K562 (cell line): Measurements from ENCODE around the gene DYRK2. TPM values are rescaled to one million over a fixed set of nuclear protein-coding genes. Genes with fewer than 3 reads are reported as not detected.

Experiments
- ATAC-seq: fragments of 200-7000 bp; cut with Tn5 transposase; 3 replicates; pipeline ENCODE4 v1.9.1; 2020; ENCODE audit warnings: moderate library complexity
- BruUV-seq: library from RNA; stranded (reverse); fragments of 400-500 nt; replicated peaks from 2 replicates; lab custom pipeline; 2021; lab: Mats Ljungman, UMichigan
- CTCF ChIA-PET: fragments of 300-600 bp; formaldehyde crosslinking; extraction: SDS; loops from one replicate; lab custom pipeline; 2021; ENCODE audit warnings: low intra/inter-chr PET ratio; lab: Yijun Ruan, JAX
- POLR2A ChIA-PET: fragments of 300-600, 350-650 bp; sonication (Branson Sonifier 250); formaldehyde crosslinking; extraction: SDS; loops from one replicate; lab custom pipeline; 2021; ENCODE audit warnings: antibody characterized with exemption, inconsistent platforms; lab: Yijun Ruan, JAX
- DNase-seq, 4 experiments: peaks; one replicate each; pipeline versions ENCODE4 v3.0.0 to v3.0.0-alpha.2; 2011 to 2018; ENCODE audit warnings: low spot score in 3 of 4, mixed read lengths in 3 of 4; ENCODE audit errors: extremely low read depth in 1 of 4
- FAIRE-seq: peaks from 2 replicates; lab custom pipeline; 2011; peaks lifted over from hg19 to GRCh38; lab: Jason Lieb, UNC
- H2AFZ ChIP-seq: 2 replicates; pipeline ENCODE4 v1.6.0; 2011; ENCODE audit warnings: low read depth, low read length, control low read depth, inconsistent platforms
- H3K27ac ChIP-seq: fragments of 200-600 bp; 3 replicates; pipeline ENCODE4 v1.8.0; 2011; ENCODE audit warnings: low read depth, mild to moderate bottlenecking, control low read depth, inconsistent platforms, low read length, moderate library complexity, mixed read lengths; ENCODE audit errors: extremely low read depth
- H3K27me3 ChIP-seq, 2 experiments: fragments of 300-600 bp in 1 of 2; 2 replicates in 1 of 2; 3 replicates in 1 of 2; pipeline versions ENCODE4 v1.6.0 to v1.8.0; 2011; ENCODE audit warnings: inconsistent platforms in 2 of 2, low read length in 2 of 2, mild to moderate bottlenecking in 1 of 2, mixed read lengths in 1 of 2, moderate library complexity in 1 of 2; ENCODE audit not compliant: control insufficient read depth in 2 of 2, insufficient read depth in 2 of 2
- H3K36me3 ChIP-seq: fragments of 300-600 bp; 3 replicates; pipeline ENCODE4 v1.8.0; 2011; ENCODE audit warnings: mild to moderate bottlenecking, low read length, inconsistent platforms; ENCODE audit not compliant: control insufficient read depth, insufficient read depth
- H3K4me1 ChIP-seq, 2 experiments: fragments of 200-600 bp in 1 of 2; replicated peaks in 1 of 2; 2 replicates in 1 of 2; 3 replicates in 1 of 2; pipeline versions ENCODE4 v1.5.1 to v1.8.0; 2011; ENCODE audit warnings: inconsistent platforms in 2 of 2, low read length in 2 of 2, mild to moderate bottlenecking in 1 of 2, mixed read lengths in 1 of 2, moderate library complexity in 1 of 2; ENCODE audit not compliant: control insufficient read depth in 2 of 2, insufficient read depth in 2 of 2
- H3K4me2 ChIP-seq: 2 replicates; pipeline ENCODE4 v1.6.1; 2011; ENCODE audit warnings: low read length, control low read depth, inconsistent platforms, mixed read lengths; ENCODE audit not compliant: insufficient read depth
- H3K4me3 ChIP-seq: fragments of 200-600 bp; sonication (generic), shearing (Covaris generic); 2 replicates; pipeline ENCODE4 v1.5.1; 2016; ENCODE audit warnings: control low read depth, inconsistent platforms
- H3K79me2 ChIP-seq: fragments of 200-600 bp; 3 replicates; pipeline ENCODE4 v1.8.0; 2011; ENCODE audit warnings: low read length, inconsistent platforms; ENCODE audit not compliant: control insufficient read depth, insufficient read depth
- H3K9ac ChIP-seq, 2 experiments: 2 replicates each; pipeline versions ENCODE4 v1.6.0 to v1.6.1; 2011; ENCODE audit warnings: low read depth in 2 of 2, low read length in 2 of 2, control low read depth in 1 of 2, inconsistent platforms in 1 of 2, mild to moderate bottlenecking in 1 of 2, mixed read lengths in 1 of 2; ENCODE audit not compliant: insufficient read depth in 1 of 2
- H3K9me1 ChIP-seq: one replicate; pipeline ENCODE4 v1.6.0; 2011; ENCODE audit warnings: inconsistent platforms, mild to moderate bottlenecking, low read length, moderate library complexity; ENCODE audit not compliant: control insufficient read depth, insufficient read depth
- H3K9me3 ChIP-seq: replicated peaks from 2 replicates; pipeline ENCODE4 v1.5.1; 2011; ENCODE audit warnings: low read depth, low read length, inconsistent platforms; ENCODE audit not compliant: control insufficient read depth, insufficient read depth
- H4K20me1 ChIP-seq: replicated peaks from 2 replicates; pipeline ENCODE4 v1.6.1; 2011; ENCODE audit warnings: low read length, inconsistent platforms, mixed read lengths; ENCODE audit not compliant: control insufficient read depth, insufficient read depth
- CREB1 ChIP-seq, 2 experiments: sonication (generic) in 1 of 2; formaldehyde crosslinking in 1 of 2; IDR thresholded peaks; 2 replicates each; pipeline versions ENCODE4 v1.6.1 to v1.8.0; 2012 to 2022; ENCODE audit warnings: inconsistent platforms in 1 of 2, mild to moderate bottlenecking in 1 of 2, missing genetic modification reagents in 1 of 2, moderate library complexity in 1 of 2
- HBP1 ChIP-seq: fragments of 450-650 bp; formaldehyde crosslinking; IDR thresholded peaks from 2 replicates; pipeline ENCODE4 v1.4.0; 2022; ENCODE audit warnings: missing genetic modification characterization
- HES1 ChIP-seq: fragments of 450-650 bp; IDR thresholded peaks from 2 replicates; pipeline ENCODE4 v1.6.1; 2016; ENCODE audit warnings: low read depth, mild to moderate bottlenecking, moderate library complexity
- PCBP2 ChIP-seq: fragments of 200-400 bp; formaldehyde crosslinking; IDR thresholded peaks from 2 replicates; pipeline ENCODE4 v1.6.1; 2018; ENCODE audit warnings: low read length, low read depth, mild to moderate bottlenecking, moderate library complexity; ENCODE audit not compliant: poor library complexity, severe bottlenecking
- SMAD2 ChIP-seq: fragments of 150-350 bp; IDR thresholded peaks from 2 replicates; pipeline ENCODE4 v1.6.1; 2014; ENCODE audit warnings: low read depth, mild to moderate bottlenecking, low read length
- STAG1 ChIP-seq: sonication (generic); formaldehyde crosslinking; IDR thresholded peaks from 2 replicates; pipeline ENCODE4 v1.5.0; 2020; ENCODE audit warnings: missing genetic modification reagents, borderline replicate concordance
- TCFL5 ChIP-seq: fragments of 250-450 bp; sonication (Bioruptor Pico); conservative IDR thresholded peaks from 2 replicates; pipeline ENCODE4 v1.6.1; 2021; ENCODE audit warnings: mild to moderate bottlenecking, moderate library complexity, matching md5 sums
- ZBTB11 ChIP-seq, 3 experiments: fragments of 200-800 bp in 1 of 3; fragments of 250-450 bp in 1 of 3; fragments of 450-650 bp in 1 of 3; sonication (Bioruptor Pico) in 1 of 3; sonication (Bioruptor generic) in 1 of 3; formaldehyde crosslinking in 1 of 3; IDR thresholded peaks; 2 replicates each; pipeline versions ENCODE4 v1.6.1 to v1.8.0; 2016 to 2022; ENCODE audit warnings: mild to moderate bottlenecking in 2 of 3, missing genetic modification characterization in 2 of 3, missing compliant biosample characterization in 1 of 3, moderate library complexity in 1 of 3
- ZNF212 ChIP-seq: fragments of 450-650 bp; formaldehyde crosslinking; IDR thresholded peaks from 2 replicates; pipeline ENCODE4 v1.4.0; 2020; ENCODE audit warnings: mild to moderate bottlenecking
- ZNF551 ChIP-seq: fragments of 250-450 bp; sonication (Bioruptor Pico); IDR thresholded peaks from 2 replicates; pipeline ENCODE4 v1.5.0; 2021; ENCODE audit warnings: mild to moderate bottlenecking, moderate library complexity
- ZNF644 ChIP-seq: fragments of 200-800 bp; sonication (Bioruptor generic); IDR thresholded peaks from 2 replicates; pipeline ENCODE4 v1.6.1; 2016; ENCODE audit warnings: low read depth, missing genetic modification characterization, missing compliant biosample characterization
- WGBS: fragments of 100-300 bp; shearing (Covaris generic); methylation state at CpG from one replicate; pipeline ENCODE4 v1.1.6; 2016; ENCODE audit warnings: low coverage, mixed read lengths; ENCODE audit not compliant: insufficient coverage; ENCODE audit errors: missing lambda C conversion rate; 5-methylcytosine and 5-hydroxymethylcytosine counted together
- in situ Hi-C: fragments of 300-500 bp; cut with MboI; formaldehyde crosslinking; loops from 4 replicates; pipeline ENCODE4 v1.15.0; 2018; ENCODE audit warnings: inconsistent platforms, mixed read lengths
- intact Hi-C: fragments of 100-400 bp; cut with micrococcal nuclease; formaldehyde crosslinking; loops from 2 replicates; pipeline ENCODE4 v1.14.2; 2022
- polyA plus RNA-seq, 8 experiments: library from polyadenylated mRNA; depleted of rRNA in 4 of 8; stranded (reverse) in 5 of 8; unstranded in 3 of 8; fragments of >200 nt; fragmentation: Nextera tagmentation in 2 of 8; fragmentation: Illumina TruSeq in 1 of 8; extraction: Ambion mirVana in 2 of 8; extraction: Trizol in 1 of 8; gene quantifications; 2 replicates each; pipeline versions ENCODE4 v1.2.1 to v1.2.3, GENCODE V29; 2011 to 2014; ENCODE audit warnings: inconsistent platforms in 1 of 8, missing spikeins in 1 of 8
- total RNA-seq, 7 experiments: library from RNA; depleted of rRNA in 6 of 7; stranded (reverse); fragments of >200 nt in 6 of 7; fragmentation: Illumina TruSeq in 2 of 7; extraction: Trizol in 2 of 7; gene quantifications; 2 replicates each; pipeline versions ENCODE4 v1.2.1 to v1.2.3, GENCODE V29; 2011 to 2021; ENCODE audit warnings: low replicate concordance in 1 of 7

DYRK2 gene
- total and polyA plus RNA-seq, 9 of the 15 experiments (the other 6 are each of a cell fraction or from before 2014, with no cell fraction given): 1.7 to 15.4 (median 8.4) TPM

GRCh38 chr12:67621926-67622325 is 26.6 kb upstream of the DYRK2 start:
- Histone ChIP-seq H3K4me2 (no peak overlapping the region), H2AFZ (no peak overlapping the region), H3K9ac (no peak overlapping the region), H3K27ac (no peak overlapping the region), H3K79me2 (no peaks in the 10 kb centered on the region), H3K4me1 (peaks cover 0 to 5% of the 10 kb centered on the region in 2 experiments; a peak in 2 of 5 replicates), H3K4me3 (no peak overlapping the region), H3K27me3 (no peaks in the 10 kb centered on the region), H4K20me1 (no peaks in the 10 kb centered on the region), H3K36me3 (no peaks in the 10 kb centered on the region), H3K9me3 (no peaks in the 10 kb centered on the region), H3K9me1 (no peaks in the 10 kb centered on the region)
- DNase-seq (no peak), ATAC-seq (no peak), FAIRE-seq (peak; percentile 49)
- BruUV-seq: no TSS peak
- in situ Hi-C loops: no loop called here
- POLR2A ChIA-PET: no interaction called here
- CTCF ChIA-PET: no interaction called here
- WGBS: 2% methylated on average over 4 of the region's 4 CpGs
- intact Hi-C loops: no loop called here
- no peak for TF ChIP-seq STAG1 (CRISPR knock-in tag)
- TF ChIP-seq CREB1 (IDR thresholded peaks at IDR 0.05): no peak
- no peak for TF ChIP-seq CREB1 (CRISPR knock-in tag; IDR thresholded peaks at IDR 0.05)
- no peak for TF ChIP-seq ZNF212
- no peak for TF ChIP-seq SMAD2
- TF ChIP-seq TCFL5 (CRISPR knock-in tag): no peak
- no peak for TF ChIP-seq HBP1 (CRISPR knock-in tag)
- TF ChIP-seq ZNF551 (CRISPR knock-in tag): no peak
- no peak for TF ChIP-seq PCBP2
- no peak for TF ChIP-seq ZBTB11 (CRISPR knock-in tag; IDR thresholded peaks at IDR 0.05)
- TF ChIP-seq ZNF644 (tag): no peak
- TF ChIP-seq HES1: no peak
